Glutamatergic neuron (in vitro differentiated cells): ENCODE data around the gene DISC1. TPM values are rescaled to one million over a fixed set of nuclear protein-coding genes. Genes with fewer than 3 reads are reported as not detected.

Experiments used
- DNase-seq: peaks from one replicate; pipeline ENCODE4 v3.0.0; 2022
- H3K27ac Mint-ChIP-seq: one replicate; pipeline ENCODE4 v1.8.0; 2020; ENCODE audit warnings: mild to moderate bottlenecking, mixed read lengths, inconsistent platforms; ENCODE audit not compliant: unreplicated experiment
- H3K27me3 Mint-ChIP-seq: one replicate; pipeline ENCODE4 v1.8.0; 2020; ENCODE audit warnings: mild to moderate bottlenecking, moderate library complexity, mixed read lengths, inconsistent platforms; ENCODE audit not compliant: unreplicated experiment
- H3K36me3 Mint-ChIP-seq: one replicate; pipeline ENCODE4 v1.8.0; 2020; ENCODE audit warnings: mild to moderate bottlenecking, mixed read lengths, inconsistent platforms; ENCODE audit not compliant: unreplicated experiment
- H3K4me1 Mint-ChIP-seq: one replicate; pipeline ENCODE4 v1.8.0; 2020; ENCODE audit warnings: mild to moderate bottlenecking, low read depth, mixed read lengths, inconsistent platforms; ENCODE audit not compliant: unreplicated experiment
- H3K4me3 Mint-ChIP-seq: one replicate; pipeline ENCODE4 v1.8.0; 2020; ENCODE audit warnings: mild to moderate bottlenecking, mixed read lengths, inconsistent platforms; ENCODE audit not compliant: unreplicated experiment
- H3K9me3 Mint-ChIP-seq: one replicate; pipeline ENCODE4 v1.8.0; 2020; ENCODE audit warnings: mild to moderate bottlenecking, moderate library complexity, mixed read lengths, inconsistent platforms; ENCODE audit not compliant: unreplicated experiment
- CTCF ChIP-seq: fragments of 200-600 bp; sonication (generic); IDR thresholded peaks from one replicate; pipeline ENCODE4 v1.5.0; 2021; ENCODE audit not compliant: partially characterized antibody, unreplicated experiment
- total RNA-seq: library from RNA; stranded (reverse); fragmentation: NEBNext Ultra II Directional; extraction: Animal tissue kit (Norgen Biotek cat#: 25700); gene quantifications from one replicate; pipeline ENCODE4 v1.2.1, GENCODE V29; 2021; ENCODE audit not compliant: unreplicated experiment

Gene DISC1
- total RNA-seq, 1 donor from 2014 or later: 9.1 TPM

DNA sequence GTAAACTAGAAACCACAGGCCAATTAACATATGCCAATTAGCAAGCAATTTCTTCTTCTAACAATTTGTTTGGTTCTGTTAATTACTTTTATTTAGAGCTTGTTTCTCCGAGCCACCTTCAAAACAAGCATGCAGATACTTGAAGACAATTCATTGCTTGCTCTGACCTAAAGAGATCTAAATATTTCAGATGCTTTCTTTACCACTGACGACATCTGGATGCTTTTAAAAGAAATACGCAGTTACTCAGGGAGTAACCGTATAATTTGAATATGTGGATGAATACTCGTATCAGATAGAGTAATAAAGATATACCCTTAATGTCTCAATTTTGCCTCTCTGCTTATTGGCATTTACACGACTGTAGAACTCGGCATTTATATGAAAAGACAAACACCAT, 390.0 kb downstream of the DISC1 start:
- no peaks in the 10 kb centered on the region for H3K27me3 Mint-ChIP-seq
- H3K36me3 Mint-ChIP-seq: no peaks in the 10 kb centered on the region
- H3K27ac Mint-ChIP-seq: no peak overlapping the region
- peaks cover 9% of the 10 kb centered on the region for H3K4me1 Mint-ChIP-seq
- H3K4me3 Mint-ChIP-seq: no peak overlapping the region
- TF ChIP-seq CTCF: no peak
- H3K9me3 Mint-ChIP-seq: peaks cover 1% of the 10 kb centered on the region
- no peak for DNase-seq

DNA sequence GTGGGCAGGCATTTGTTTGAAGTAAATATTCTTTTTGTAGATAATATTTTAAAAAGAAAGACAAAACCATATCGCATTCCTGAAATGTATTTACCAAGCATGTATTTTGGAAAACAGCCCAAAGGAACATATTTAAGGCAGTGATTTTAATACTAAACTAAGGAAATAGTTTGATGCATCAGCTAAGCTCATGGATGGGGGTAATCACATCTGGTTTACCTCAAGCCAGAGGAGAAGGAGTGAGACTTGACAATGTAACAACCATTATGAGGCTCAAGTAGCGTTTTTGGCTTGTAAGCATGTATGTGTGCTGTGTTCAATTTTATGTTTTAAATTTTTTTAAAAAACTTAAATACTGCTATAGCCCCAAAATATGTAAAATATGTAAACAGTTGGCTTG, 390.5 kb downstream of the DISC1 start:
- Mint-ChIP-seq H3K9me3 (peaks cover 1% of the 10 kb centered on the region), H3K27ac (no peak overlapping the region), H3K4me3 (no peak overlapping the region), H3K27me3 (no peaks in the 10 kb centered on the region), H3K4me1 (peaks cover 9% of the 10 kb centered on the region), H3K36me3 (no peaks in the 10 kb centered on the region)
- no peak for TF ChIP-seq CTCF
- no peak for DNase-seq

DNA sequence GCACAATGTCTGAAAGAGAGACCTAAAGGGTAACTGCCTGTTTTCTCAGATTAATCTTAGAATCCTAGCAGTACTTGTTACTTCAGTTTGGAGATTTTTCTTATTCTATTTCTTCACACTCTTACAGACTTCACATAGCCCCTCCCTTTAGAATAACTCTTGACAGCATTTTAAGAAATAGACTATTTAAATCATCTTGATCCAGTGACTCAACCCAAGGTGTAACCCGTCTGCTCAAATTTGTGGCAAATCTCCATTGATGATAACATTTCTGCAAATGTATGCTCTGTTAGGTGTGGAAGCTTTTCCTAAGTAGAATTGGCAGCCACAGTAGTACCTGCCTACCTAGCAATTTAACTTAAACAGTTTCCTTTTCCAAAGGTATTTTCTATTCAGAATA, 391.2 kb downstream of the DISC1 start:
- no peak for TF ChIP-seq CTCF
- no peaks in the 10 kb centered on the region for H3K36me3 Mint-ChIP-seq
- no peak overlapping the region for H3K4me3 Mint-ChIP-seq
- peaks cover 1% of the 10 kb centered on the region for H3K9me3 Mint-ChIP-seq
- H3K4me1 Mint-ChIP-seq: peaks cover 9% of the 10 kb centered on the region
- H3K27ac Mint-ChIP-seq: no peak overlapping the region
- no peak for DNase-seq
- no peaks in the 10 kb centered on the region for H3K27me3 Mint-ChIP-seq

GRCh38 chr1:232018231-232019025, 391.8 kb downstream of the DISC1 start:
- Mint-ChIP-seq H3K27ac (peak overlapping the region; percentile 31), H3K27me3 (no peaks in the 10 kb centered on the region), H3K9me3 (peaks cover 1% of the 10 kb centered on the region), H3K4me1 (peaks cover 9% of the 10 kb centered on the region), H3K36me3 (no peaks in the 10 kb centered on the region), H3K4me3 (no peak overlapping the region)
- no peak for TF ChIP-seq CTCF
- no peak for DNase-seq

GRCh38 chr1:232019026-232019340, 392.4 kb downstream of the DISC1 start:
- Mint-ChIP-seq H3K4me3 (no peak overlapping the region), H3K9me3 (peaks cover 1% of the 10 kb centered on the region), H3K27me3 (no peaks in the 10 kb centered on the region), H3K27ac (peak overlapping the region; percentile 31), H3K36me3 (no peaks in the 10 kb centered on the region), H3K4me1 (peaks cover 9% of the 10 kb centered on the region)
- no peak for TF ChIP-seq CTCF
- no peak for DNase-seq
